Measurements from ENCODE around the gene ESPN. TPM values are rescaled to one million over a fixed set of nuclear protein-coding genes. Genes with fewer than 3 reads are reported as not detected.

ESPN gene
- total RNA-seq, 1 experiment from 2014 or later = 8.5 TPM

- POLR2A ChIA-PET = no interaction called here
Observed at GRCh38 chr1:6510493-6510892, 85.9 kb downstream of the ESPN start.

More at GRCh38 chr1:6510493-6510892, 85.9 kb downstream of the ESPN start:
- in situ Hi-C loops (cut with HindIII; ENCODE audit: low pct_unique_long_range_greater_than_20kb, low sequenced_read_pairs) (no loop called here), intact Hi-C loops (cut with micrococcal nuclease; ENCODE audit: unreplicated experiment) (no loop called here)
- ATAC-seq = no peak
- Histone ChIP-seq H3K9me3 (ENCODE audit: control insufficient read depth, insufficient read depth, low read depth, low read length) (no peaks in the 10 kb centered on the region), H3K36me3 (ENCODE audit: control insufficient read depth, insufficient read depth, low read length) (no peaks in the 10 kb centered on the region), H3K27me3 (ENCODE audit: control insufficient read depth, insufficient read depth, low read length) (no peaks in the 10 kb centered on the region), H3K27ac (ENCODE audit: low read length) (no peak overlapping the region), H3K4me3 (ENCODE audit: low read depth in 2 of 2, low read length in 2 of 2) (no peak overlapping the region), H3K4me1 (ENCODE audit: control insufficient read depth, insufficient read depth, low read length) (no peaks in the 10 kb centered on the region)
- no TSS peak for BruUV-seq (replicated peaks)
- TF ChIP-seq POLR2AphosphoS5 (IDR thresholded peaks at IDR 0.05; ENCODE audit: low read depth, low read length) (no peak), SIN3A (IDR thresholded peaks at IDR 0.05; ENCODE audit: borderline replicate concordance, insufficient read depth, low read depth, low read length) (no peak), CTCF (IDR thresholded peaks at IDR 0.05) (no peak), TCF7L2 (IDR thresholded peaks at IDR 0.05; ENCODE audit: low read depth, low read length) (no peak)
- CTCF ChIA-PET = no interaction called here
- no peak for DNase-seq (ENCODE audit: low read depth, low spot score)

Small RNA genes within 50 kb of the gene (microRNA-seq; reads per million reads assigned to microRNA genes)
- not detected for gene MIR4252 (ENCODE audit: unreplicated experiment)

Other genes with a start within 250 kb of the ESPN start
- 62.9 TPM for gene CHD5, start 244.5 kb upstream of the ESPN start, total RNA-seq (2021; ENCODE audit: unreplicated experiment)
- 309 TPM for gene RPL22, start 225.2 kb upstream of the ESPN start, total RNA-seq (2021; ENCODE audit: unreplicated experiment)
- gene RNF207, start 218.7 kb upstream of the ESPN start, total RNA-seq (2021; ENCODE audit: unreplicated experiment) = 115 TPM
- 81.0 TPM for gene ICMT, start 188.8 kb upstream of the ESPN start, total RNA-seq (2021; ENCODE audit: unreplicated experiment)
- not detected for gene HES3, start 180.6 kb upstream of the ESPN start, total RNA-seq (2021; ENCODE audit: unreplicated experiment)
- gene GPR153, start 163.7 kb upstream of the ESPN start, total RNA-seq (2021; ENCODE audit: unreplicated experiment) = 5.5 TPM
- 120 TPM for gene ACOT7, start 31.0 kb upstream of the ESPN start, total RNA-seq (2021; ENCODE audit: unreplicated experiment)
- 11.1 TPM for gene HES2, start 4.9 kb upstream of the ESPN start, total RNA-seq (2021; ENCODE audit: unreplicated experiment)
- gene TNFRSF25, start 41.4 kb downstream of the ESPN start, total RNA-seq (2021; ENCODE audit: unreplicated experiment) = 7.0 TPM
- gene PLEKHG5, start 66.9 kb downstream of the ESPN start, total RNA-seq (2021; ENCODE audit: unreplicated experiment) = 6.8 TPM
- gene NOL9, start 129.7 kb downstream of the ESPN start, total RNA-seq (2021; ENCODE audit: unreplicated experiment) = 46.4 TPM
- gene TAS1R1, start 130.5 kb downstream of the ESPN start, total RNA-seq (2021; ENCODE audit: unreplicated experiment) = not detected
- gene ZBTB48, start 155.2 kb downstream of the ESPN start, total RNA-seq (2021; ENCODE audit: unreplicated experiment) = 40.7 TPM
- 35.9 TPM for gene KLHL21, start 178.1 kb downstream of the ESPN start, total RNA-seq (2021; ENCODE audit: unreplicated experiment)
- gene PHF13, start 189.0 kb downstream of the ESPN start, total RNA-seq (2021; ENCODE audit: unreplicated experiment) = 41.8 TPM
- gene THAP3, start 200.1 kb downstream of the ESPN start, total RNA-seq (2021; ENCODE audit: unreplicated experiment) = 24.9 TPM

Data from Panc1 (cell line).